PC-3 (cell line): ENCODE results near the gene SLC26A1. TPM values are rescaled to one million over a fixed set of nuclear protein-coding genes. Genes with fewer than 3 reads are reported as not detected.
A peak's percentile ranks its signal among the peaks of the same experiment; 100 is the strongest.

Experiments used
- ATAC-seq: fragments of 200-7000 bp; cut with Tn5 transposase; 2 replicates; pipeline ENCODE4 v1.9.1; 2020; ENCODE audit warnings: mild to moderate bottlenecking, moderate library complexity
- BruUV-seq: library from RNA; stranded (reverse); fragments of 400-500 nt; replicated peaks from 2 replicates; lab custom pipeline; 2021; lab: Mats Ljungman, UMichigan
- CTCF ChIA-PET: fragments of 300-600 bp; sonication (Branson Sonifier 250); formaldehyde crosslinking; loops from one replicate; lab custom pipeline; 2022; ENCODE audit warnings: antibody characterized with exemption; lab: Charles Lee
- POLR2A ChIA-PET: fragments of 300-600 bp; sonication (Branson Sonifier 250); formaldehyde crosslinking; loops from one replicate; lab custom pipeline; 2022; ENCODE audit warnings: antibody characterized with exemption; ENCODE audit not compliant: unreplicated experiment; lab: Charles Lee
- DNase-seq: peaks from one replicate; pipeline ENCODE4 v3.0.0-alpha.2; 2015
- H2AFZ ChIP-seq: fragments of 300-600 bp; sonication (generic); 2 replicates; pipeline ENCODE4 v1.6.0; 2016; ENCODE audit warnings: antibody characterized with exemption, low read length
- H3F3A ChIP-seq: fragments of 300-600 bp; sonication (generic); one replicate; pipeline ENCODE4 v1.6.0; 2017; ENCODE audit warnings: antibody characterized with exemption, low read length, control low read depth, mild to moderate bottlenecking; ENCODE audit not compliant: unreplicated experiment
- H3K27ac ChIP-seq: fragments of 300-600 bp; sonication (generic); 2 replicates; pipeline ENCODE4 v1.5.1; 2016; ENCODE audit warnings: mild to moderate bottlenecking, low read length
- H3K27me3 ChIP-seq: fragments of 300-600 bp; sonication (generic); 2 replicates; pipeline ENCODE4 v1.6.1; 2016; ENCODE audit warnings: low read length, mixed read lengths
- H3K36me3 ChIP-seq: fragments of 300-600 bp; sonication (generic); 2 replicates; pipeline ENCODE4 v1.6.1; 2016; ENCODE audit warnings: low read depth, mixed run types, low read length, mixed read lengths
- H3K4me1 ChIP-seq: fragments of 300-600 bp; sonication (generic); 2 replicates; pipeline ENCODE4 v1.5.1; 2016; ENCODE audit warnings: low read length; ENCODE audit not compliant: insufficient read depth
- H3K4me2 ChIP-seq: fragments of 300-600 bp; sonication (generic); 2 replicates; pipeline ENCODE4 v1.6.0; 2016; ENCODE audit warnings: low read length
- H3K4me3 ChIP-seq: fragments of 300-600 bp; sonication (generic); 2 replicates; pipeline ENCODE4 v1.5.1; 2016; ENCODE audit warnings: mild to moderate bottlenecking, low read length, mixed read lengths
- H3K79me2 ChIP-seq: fragments of 300-600 bp; sonication (generic); 2 replicates; pipeline ENCODE4 v1.6.1; 2017; ENCODE audit warnings: low read length, mixed read lengths
- H3K9ac ChIP-seq: fragments of 300-600 bp; sonication (generic); 2 replicates; pipeline ENCODE4 v1.6.0; 2016; ENCODE audit warnings: mild to moderate bottlenecking, low read length
- H3K9me2 ChIP-seq: fragments of 300-600 bp; sonication (generic); replicated peaks from 2 replicates; pipeline ENCODE4 v1.6.1; 2016; ENCODE audit warnings: mixed run types, low read length, mixed read lengths
- H3K9me3 ChIP-seq: fragments of 300-600 bp; sonication (generic); 2 replicates; pipeline ENCODE4 v1.6.1; 2016; ENCODE audit warnings: low read length, mixed read lengths
- H4K20me1 ChIP-seq: fragments of 300-600 bp; sonication (generic); 2 replicates; pipeline ENCODE4 v1.6.1; 2016; ENCODE audit warnings: low read length, mixed read lengths
- CTCF ChIP-seq: fragments of 300-600 bp; sonication (generic); conservative IDR thresholded peaks from 2 replicates; pipeline ENCODE4 v1.5.1; 2017; ENCODE audit warnings: antibody characterized with exemption, low read depth, mild to moderate bottlenecking, low read length
- EZH2 ChIP-seq: fragments of 300-600 bp; sonication (generic); IDR thresholded peaks from one replicate; pipeline ENCODE4 v1.6.1; 2017; ENCODE audit warnings: antibody characterized with exemption, mild to moderate bottlenecking, low read length; ENCODE audit not compliant: unreplicated experiment
- EZH2phosphoT487 ChIP-seq: fragments of 300-600 bp; sonication (generic); IDR thresholded peaks from 2 replicates; pipeline ENCODE4 v1.6.1; 2018; ENCODE audit warnings: mild to moderate bottlenecking, antibody characterized with exemption, low read length, borderline replicate concordance
- intact Hi-C: fragments of 100-400 bp; cut with micrococcal nuclease; formaldehyde crosslinking; loops from 2 replicates; pipeline ENCODE4 v1.9.0; 2023
- total RNA-seq: library from RNA; depleted of rRNA; stranded (reverse); fragments of >200 nt; gene quantifications from 2 replicates; pipeline ENCODE4 v1.2.3, GENCODE V29; 2014

SLC26A1 gene
- total RNA-seq, 1 experiment from 2014 or later, result not detected

DNA sequence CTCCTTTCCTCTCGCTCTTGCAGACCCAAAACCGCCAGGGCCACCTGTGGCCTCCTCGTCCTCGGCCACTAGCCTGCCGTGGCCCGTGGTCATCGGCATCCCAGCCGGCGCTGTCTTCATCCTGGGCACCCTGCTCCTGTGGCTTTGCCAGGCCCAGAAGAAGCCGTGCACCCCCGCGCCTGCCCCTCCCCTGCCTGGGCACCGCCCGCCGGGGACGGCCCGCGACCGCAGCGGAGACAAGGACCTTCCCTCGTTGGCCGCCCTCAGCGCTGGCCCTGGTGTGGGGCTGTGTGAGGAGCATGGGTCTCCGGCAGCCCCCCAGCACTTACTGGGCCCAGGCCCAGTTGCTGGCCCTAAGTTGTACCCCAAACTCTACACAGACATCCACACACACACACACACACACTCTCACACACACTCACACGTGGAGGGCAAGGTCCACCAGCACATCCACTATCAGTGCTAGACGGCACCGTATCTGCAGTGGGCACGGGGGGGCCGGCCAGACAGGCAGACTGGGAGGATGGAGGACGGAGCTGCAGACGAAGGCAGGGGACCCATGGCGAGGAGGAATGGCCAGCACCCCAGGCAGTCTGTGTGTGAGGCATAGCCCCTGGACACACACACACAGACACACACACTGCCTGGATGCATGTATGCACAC, 31.8 kb upstream of the SLC26A1 start:
- intact Hi-C loops, result no loop called here
- CTCF ChIA-PET, result no interaction called here
- DNase-seq, result no peak
- Histone ChIP-seq H3K79me2 (no peaks in the 10 kb centered on the region), H2AFZ (no peak overlapping the region), H3F3A (no peaks in the 10 kb centered on the region), H3K9ac (no peak overlapping the region), H3K4me3 (no peak overlapping the region), H3K9me3 (no peaks in the 10 kb centered on the region), H4K20me1 (no peaks in the 10 kb centered on the region), H3K4me1 (no peaks in the 10 kb centered on the region; the same call in 1 of the 2 replicates), H3K27me3 (no peaks in the 10 kb centered on the region), H3K27ac (no peak overlapping the region), H3K9me2 (no peaks in the 10 kb centered on the region), H3K4me2 (no peak overlapping the region), H3K36me3 (no peaks in the 10 kb centered on the region)
- ATAC-seq, result no peak
- TF ChIP-seq CTCF (no peak), EZH2phosphoT487 (no peak), EZH2 (no peak)
- BruUV-seq, result no TSS peak
- POLR2A ChIA-PET, result no interaction called here

GRCh38 chr4:1023895-1024740, 30.9 kb upstream of the SLC26A1 start:
- Histone ChIP-seq H3K4me2 (no peak overlapping the region), H2AFZ (no peak overlapping the region), H3K4me1 (no peaks in the 10 kb centered on the region), H4K20me1 (no peaks in the 10 kb centered on the region), H3K9me2 (no peaks in the 10 kb centered on the region), H3K27me3 (no peaks in the 10 kb centered on the region), H3K9ac (no peak overlapping the region), H3K36me3 (no peaks in the 10 kb centered on the region), H3K9me3 (no peaks in the 10 kb centered on the region), H3K79me2 (no peaks in the 10 kb centered on the region), H3K27ac (no peak overlapping the region), H3F3A (no peaks in the 10 kb centered on the region), H3K4me3 (no peak overlapping the region)
- ATAC-seq (no peak), DNase-seq (no peak)
- CTCF ChIA-PET, result no interaction called here
- POLR2A ChIA-PET, result no interaction called here
- intact Hi-C loops, result no loop called here
- BruUV-seq, result TSS peak; percentile 32
- TF ChIP-seq EZH2 (no peak), CTCF (no peak), EZH2phosphoT487 (no peak)
